GM21526 (cell line): ENCODE data around the gene FBXO17.
A peak's percentile ranks its signal among the peaks of the same experiment; 100 is the strongest.
"Not testable (repeated sequence)": the region's sequence is repeated elsewhere in the genome, so short reads cannot be mapped to it uniquely, and the experiment has no call there.

Source experiments
- ATAC-seq: cut with Tn5 transposase; IDR thresholded peaks from one replicate; pipeline ENCODE4 v1.9.1; 2021; ENCODE audit warnings: moderate library complexity; ENCODE audit not compliant: unreplicated experiment, low FRiP score

The FBXO17 gene

GRCh38 chr19:38945562-38946228 lies 29.8 kb downstream of the FBXO17 start:
- ATAC-seq, result no peak

DNA sequence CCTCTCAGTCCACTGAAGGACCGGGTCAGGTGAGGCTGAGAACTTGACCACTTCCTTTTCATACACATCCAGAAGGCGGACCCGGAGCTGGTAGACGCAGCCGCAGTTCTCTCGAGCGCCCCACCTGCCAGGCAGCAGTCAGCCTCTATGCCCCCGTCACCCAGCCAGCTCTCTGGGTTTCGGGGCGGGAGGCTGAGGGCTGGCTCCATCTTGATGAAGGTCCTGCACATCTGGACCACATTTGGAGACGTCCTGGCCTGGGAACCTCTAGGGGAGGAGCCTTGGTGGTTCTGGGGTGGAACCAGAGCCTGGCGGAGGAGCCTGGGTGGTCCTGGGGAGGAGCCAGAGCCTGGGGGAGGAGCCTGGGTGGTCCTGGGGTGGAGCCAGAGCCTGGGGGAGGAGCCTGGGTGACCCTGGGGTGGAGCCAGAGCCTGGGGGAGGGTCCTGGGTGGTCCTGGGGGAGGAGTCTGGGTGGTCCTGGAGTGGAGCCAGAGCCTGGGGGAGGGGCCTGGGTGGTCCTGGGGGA lies 30.5 kb downstream of the FBXO17 start:
- no peak for ATAC-seq

- ATAC-seq, result no peak
Observed at GRCh38 chr19:38942471-38943181, 32.9 kb downstream of the FBXO17 start.

- no peak for ATAC-seq
Observed at GRCh38 chr19:38941979-38942378, 33.6 kb downstream of the FBXO17 start.

- ATAC-seq, result not testable (repeated sequence)
Observed at GRCh38 chr19:38941466-38941865, 34.1 kb downstream of the FBXO17 start.

- ATAC-seq, result no peak
Observed at GRCh38 chr19:38939957-38940356, 35.6 kb downstream of the FBXO17 start.

DNA sequence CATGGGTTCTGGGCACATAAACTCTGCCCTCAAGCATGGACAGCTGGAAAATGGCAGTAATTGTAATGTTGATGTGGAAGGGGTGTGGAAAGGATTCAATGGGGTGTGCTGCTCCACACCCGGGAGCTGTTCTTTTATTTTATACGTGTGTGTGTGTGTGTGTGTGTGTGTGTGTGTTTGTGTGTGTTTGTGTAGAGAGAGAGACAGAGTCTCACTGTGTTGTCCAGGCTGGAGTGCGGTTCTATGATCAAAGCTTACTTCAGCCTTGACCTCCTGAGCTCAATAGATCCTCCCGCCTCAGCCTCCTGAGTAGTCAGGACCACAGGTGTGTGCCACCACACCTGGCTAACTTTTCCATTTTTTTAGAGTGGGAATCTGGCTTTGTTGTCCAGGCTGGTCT lies 42.0 kb downstream of the FBXO17 start:
- no peak for ATAC-seq

GRCh38 chr19:38932425-38933179 lies 42.9 kb downstream of the FBXO17 start:
- no peak for ATAC-seq

DNA sequence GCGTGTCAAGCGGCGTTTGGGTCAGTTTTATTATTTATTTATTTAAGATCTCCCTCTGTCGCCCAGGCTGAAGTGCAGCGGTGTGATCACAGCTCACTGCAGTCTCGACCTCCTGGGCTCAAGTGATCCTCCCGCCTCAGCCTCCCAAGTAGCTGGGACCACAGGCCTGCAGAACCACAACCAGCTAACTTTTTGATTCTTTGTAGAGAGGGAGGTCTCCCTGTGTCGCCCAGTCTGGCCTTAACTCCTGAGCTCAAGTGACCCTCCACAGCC lies 44.1 kb downstream of the FBXO17 start:
- no peak for ATAC-seq

GRCh38 chr19:38930776-38931520 lies 44.6 kb downstream of the FBXO17 start, which contains the start of gene MRPS12:
TSS of gene MRPS12 (plus strand) at chr19:38930944. CDS start at chr19:38931295, 351 bp downstream.
- ATAC-seq, result peak; percentile 74

DNA sequence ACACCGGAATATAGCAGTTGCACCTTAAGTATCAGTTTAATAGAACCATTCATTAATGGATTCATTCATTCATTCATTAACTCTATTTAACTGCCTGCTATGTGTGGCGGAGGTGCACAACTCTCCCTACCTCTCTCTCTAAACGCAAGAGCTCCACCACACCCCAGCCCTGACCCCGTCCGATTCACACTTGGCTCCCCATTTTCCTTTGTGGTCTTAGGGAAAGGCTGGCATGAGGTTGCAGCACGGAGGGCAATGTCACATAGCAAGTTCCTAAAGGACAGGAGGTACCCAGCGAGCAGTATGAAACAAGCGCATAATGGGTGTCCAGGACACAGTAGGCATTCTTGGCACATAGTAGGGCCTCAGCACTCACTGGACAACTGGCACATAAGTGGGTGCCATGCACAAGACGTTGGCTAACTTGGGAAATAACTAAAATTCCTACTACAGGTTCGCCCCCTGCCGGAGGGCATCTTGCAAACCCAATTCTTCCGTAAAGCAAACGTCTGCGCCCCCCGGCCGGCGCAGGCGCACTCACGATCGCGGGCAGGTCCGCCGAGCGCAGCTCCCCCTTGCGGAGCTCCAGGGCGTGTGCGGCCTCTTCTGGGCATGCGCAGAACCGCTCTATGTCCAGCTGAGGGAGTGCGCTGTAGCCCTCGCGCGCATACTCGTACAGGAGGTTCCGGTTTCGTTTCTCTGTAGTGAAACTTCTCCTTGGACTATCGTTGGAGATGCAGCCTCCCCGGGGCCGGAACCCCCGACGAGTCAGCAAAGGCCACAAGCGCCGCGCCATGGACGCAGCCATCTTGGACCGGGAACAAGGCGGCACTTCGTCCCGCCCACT lies 45.4 kb downstream of the FBXO17 start, which contains the start of gene SARS2:
Gene SARS2, minus strand, starts transcription at position 835 of the 847 bp plus-strand sequence. Its CDS starts 27 bp downstream, at position 808.
- peak; percentile 68 for ATAC-seq

- no peak for ATAC-seq
Observed at GRCh38 chr19:38928391-38929001, 47.0 kb downstream of the FBXO17 start.

GRCh38 chr19:38924388-38924787 lies 51.2 kb downstream of the FBXO17 start:
- no peak for ATAC-seq

- no peak for ATAC-seq
Observed at GRCh38 chr19:38922482-38922881, 53.1 kb downstream of the FBXO17 start.

DNA sequence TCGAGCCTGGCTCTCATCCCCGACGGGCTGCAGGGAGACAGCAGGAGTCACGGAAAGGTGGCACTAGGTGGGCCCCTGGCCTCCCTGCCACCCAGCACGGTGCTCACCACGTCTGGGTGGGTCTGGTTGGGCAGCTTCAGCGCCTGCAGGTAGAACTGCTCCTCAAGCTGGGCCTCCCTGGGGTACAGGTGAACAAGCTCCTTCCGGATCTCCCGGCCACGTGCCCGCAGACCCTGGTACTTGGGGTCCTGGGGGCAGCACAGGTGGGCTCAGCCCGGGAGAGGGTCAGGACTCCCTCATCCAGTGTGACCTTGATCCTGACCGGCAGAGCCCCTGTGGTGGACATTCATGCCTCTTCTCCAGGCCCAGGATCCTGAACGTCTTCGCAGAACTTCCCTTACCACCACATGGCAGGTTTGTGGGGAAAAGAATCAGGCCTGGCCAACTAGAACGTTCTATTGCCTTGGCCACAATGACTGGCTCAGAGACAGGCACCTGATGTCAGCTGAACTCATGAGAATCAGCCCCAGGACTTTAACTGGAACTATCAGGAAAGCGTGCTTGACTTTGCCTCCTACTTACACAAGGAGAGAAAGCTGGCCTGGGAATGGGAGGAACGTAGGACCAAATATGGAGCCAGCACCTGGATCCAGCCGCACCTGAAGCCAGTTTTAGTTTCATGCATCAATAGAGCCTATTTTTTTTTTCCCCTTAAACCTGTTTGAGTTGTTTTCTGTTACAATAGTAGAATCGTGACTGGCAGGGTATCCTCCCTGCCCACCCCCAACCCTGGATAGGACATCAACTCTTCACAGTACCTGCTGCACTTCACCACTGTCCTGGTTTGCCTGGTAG lies 53.9 kb downstream of the FBXO17 start:
- no peak for ATAC-seq

GRCh38 chr19:38920602-38921419 lies 54.7 kb downstream of the FBXO17 start:
- ATAC-seq, result no peak

DNA sequence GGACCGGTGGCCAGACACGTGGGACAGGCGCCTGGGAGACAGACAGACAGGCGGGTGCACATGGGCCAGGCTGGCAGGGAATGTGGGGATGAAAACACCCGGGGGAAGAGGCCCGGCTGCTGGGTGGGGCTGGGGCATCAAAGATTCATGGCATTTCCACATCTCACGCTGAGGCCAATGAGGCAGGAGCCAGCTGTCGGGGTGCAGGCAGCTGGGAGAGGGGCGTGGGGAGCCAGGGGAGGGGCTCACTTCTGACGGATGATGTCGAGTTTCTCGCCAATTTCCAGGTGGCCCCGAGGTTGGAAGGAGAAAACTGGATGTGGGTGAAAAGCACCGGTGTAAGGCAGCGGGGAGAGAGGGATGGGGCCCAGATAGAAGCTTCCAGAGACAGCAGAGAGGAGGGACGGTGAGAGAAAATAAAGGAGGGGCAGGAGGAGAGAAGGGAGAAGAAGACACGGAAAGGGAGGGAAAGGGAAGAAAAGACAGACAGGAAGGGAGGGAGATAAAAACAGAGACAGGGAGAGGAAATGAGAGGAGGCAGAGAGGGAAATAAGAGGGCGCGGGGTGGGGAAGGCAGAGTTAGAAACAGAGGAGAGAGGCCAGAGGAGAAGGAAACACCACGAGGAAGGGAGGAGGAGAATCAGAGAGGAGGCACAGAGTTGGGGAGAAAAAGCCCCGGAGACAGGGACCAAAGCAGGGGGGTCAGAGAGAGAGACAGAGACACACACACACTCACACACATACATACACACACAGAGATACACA lies 55.5 kb downstream of the FBXO17 start:
- ATAC-seq, result no peak
